GM23338 (cell line): ENCODE data around the gene PPME1.

Source experiments
- CREB1 ChIP-seq: fragments of 250-450 bp; sonication (Bioruptor Pico); IDR thresholded peaks from 2 replicates; pipeline ENCODE4 v1.5.0; 2020; ENCODE audit warnings: low read depth, mild to moderate bottlenecking, moderate library complexity
- EZH2 ChIP-seq: fragments of 200-600 bp; sonication (generic); IDR thresholded peaks from one replicate; pipeline ENCODE4 v1.8.0; 2017; ENCODE audit warnings: antibody characterized with exemption, mild to moderate bottlenecking, low read depth; ENCODE audit not compliant: unreplicated experiment
- EZH2phosphoT487 ChIP-seq: fragments of 200-600 bp; sonication (generic); IDR thresholded peaks from one replicate; pipeline ENCODE4 v1.8.1; 2018; ENCODE audit warnings: antibody characterized with exemption; ENCODE audit not compliant: unreplicated experiment
- POLR2AphosphoS5 ChIP-seq: IDR thresholded peaks from 2 replicates; pipeline ENCODE4 v1.6.1; 2016; ENCODE audit warnings: antibody characterized with exemption, low read depth
- REST ChIP-seq: IDR thresholded peaks from one replicate; pipeline ENCODE4 v1.6.1; 2018; ENCODE audit warnings: antibody characterized with exemption; ENCODE audit not compliant: unreplicated experiment
- TF ChIP-seq, protein P1 (sequence below), 2 experiments: fragments of 200-600 bp in 1 of 2; sonication (generic) in 1 of 2; conservative IDR thresholded peaks; 2 replicates each; pipeline versions ENCODE4 v1.5.1 to v1.6.1; 2016 to 2017; ENCODE audit warnings: antibody characterized with exemption in 2 of 2, low read depth in 2 of 2, mild to moderate bottlenecking in 2 of 2, moderate library complexity in 1 of 2

DNA sequence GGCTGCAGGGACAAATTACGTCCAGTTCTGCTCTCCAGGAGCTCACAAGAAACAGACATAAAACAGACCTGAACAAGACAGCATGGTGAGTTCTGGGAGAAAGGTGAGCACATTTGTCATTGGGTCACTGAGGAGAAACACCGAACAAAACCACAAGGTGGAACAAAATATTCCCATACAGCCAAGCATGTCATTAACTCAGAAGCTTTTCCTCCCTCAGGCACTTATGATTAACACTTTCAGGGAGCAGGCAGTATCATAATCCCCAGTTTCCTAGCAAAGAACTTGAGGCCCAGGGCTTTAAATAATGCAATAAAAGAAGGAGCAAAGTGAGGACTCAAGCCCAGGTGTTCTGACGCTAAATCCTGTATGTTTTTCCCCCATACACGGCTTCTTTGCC, 97.4 kb downstream of the PPME1 start:
- no peak for TF ChIP-seq EZH2phosphoT487
- TF ChIP-seq, protein P1, sequence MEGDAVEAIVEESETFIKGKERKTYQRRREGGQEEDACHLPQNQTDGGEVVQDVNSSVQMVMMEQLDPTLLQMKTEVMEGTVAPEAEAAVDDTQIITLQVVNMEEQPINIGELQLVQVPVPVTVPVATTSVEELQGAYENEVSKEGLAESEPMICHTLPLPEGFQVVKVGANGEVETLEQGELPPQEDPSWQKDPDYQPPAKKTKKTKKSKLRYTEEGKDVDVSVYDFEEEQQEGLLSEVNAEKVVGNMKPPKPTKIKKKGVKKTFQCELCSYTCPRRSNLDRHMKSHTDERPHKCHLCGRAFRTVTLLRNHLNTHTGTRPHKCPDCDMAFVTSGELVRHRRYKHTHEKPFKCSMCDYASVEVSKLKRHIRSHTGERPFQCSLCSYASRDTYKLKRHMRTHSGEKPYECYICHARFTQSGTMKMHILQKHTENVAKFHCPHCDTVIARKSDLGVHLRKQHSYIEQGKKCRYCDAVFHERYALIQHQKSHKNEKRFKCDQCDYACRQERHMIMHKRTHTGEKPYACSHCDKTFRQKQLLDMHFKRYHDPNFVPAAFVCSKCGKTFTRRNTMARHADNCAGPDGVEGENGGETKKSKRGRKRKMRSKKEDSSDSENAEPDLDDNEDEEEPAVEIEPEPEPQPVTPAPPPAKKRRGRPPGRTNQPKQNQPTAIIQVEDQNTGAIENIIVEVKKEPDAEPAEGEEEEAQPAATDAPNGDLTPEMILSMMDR (conservative IDR thresholded peaks at IDR 0.05; ENCODE audit: low read depth in 2 of 2), result no peak
- TF ChIP-seq POLR2AphosphoS5, result no peak
- TF ChIP-seq REST, result no peak
- no peak for TF ChIP-seq CREB1 (CRISPR knock-in tag)
- no peak for TF ChIP-seq EZH2
